Measurements from ENCODE around the gene HAUS1.
"Not testable (repeated sequence)": the region's sequence is repeated elsewhere in the genome, so short reads cannot be mapped to it uniquely, and the experiment has no call there.

Gene HAUS1

DNA sequence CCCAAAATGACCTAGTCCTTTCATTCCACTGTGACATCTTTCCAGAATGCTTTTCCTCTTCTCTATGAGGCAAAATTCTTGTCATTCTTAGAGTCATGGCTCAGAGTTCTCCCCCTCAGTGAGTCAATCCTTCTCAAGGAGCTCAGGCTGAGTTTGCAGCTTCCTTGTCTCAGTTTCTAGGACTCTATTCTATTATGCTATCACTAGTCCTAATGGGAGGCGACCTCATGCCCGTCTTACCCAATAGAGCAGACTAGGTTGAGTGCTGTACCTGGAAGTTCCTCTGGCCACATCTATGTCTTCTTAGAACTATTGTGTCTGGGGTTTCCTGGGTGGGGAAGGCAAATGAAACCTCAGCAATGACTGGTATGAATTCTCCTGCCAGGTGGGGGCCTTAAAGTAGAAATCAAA is 51.5 kb downstream of the HAUS1 start:
- no peaks in the 10 kb centered on the region for H3K27me3 ChIP-seq (ENCODE audit: control insufficient read depth, insufficient read depth, low read length)

DNA sequence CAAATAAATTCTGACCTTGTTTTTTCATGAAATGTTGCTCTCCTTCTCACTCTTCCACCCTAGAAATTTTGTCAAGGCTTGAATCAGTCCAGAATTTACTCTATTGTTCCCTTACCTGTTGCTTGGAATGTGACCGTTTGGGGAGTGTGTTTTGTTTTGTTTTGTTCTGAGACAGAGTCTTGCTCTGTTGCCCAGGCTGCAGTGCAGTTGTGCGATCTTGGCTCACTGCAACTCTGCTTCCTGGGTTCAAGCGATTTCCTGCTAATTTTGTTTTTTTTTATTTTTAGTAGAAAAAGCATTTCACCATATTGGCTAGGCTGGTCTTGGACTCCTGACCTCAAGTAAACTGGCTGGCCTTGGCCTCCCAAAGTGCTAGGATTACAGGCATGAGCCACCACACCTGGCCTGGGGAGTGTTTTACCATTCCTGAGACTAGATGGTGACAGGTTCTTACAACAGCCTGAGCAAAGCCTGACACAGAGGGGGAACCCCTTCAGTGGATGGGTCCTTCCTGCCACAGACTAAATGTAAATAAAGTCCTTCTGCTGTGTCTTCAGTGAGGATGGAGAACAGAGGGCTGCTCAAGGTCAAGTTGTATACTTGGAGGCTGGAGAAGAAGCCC is 52.0 kb downstream of the HAUS1 start:
- peaks cover 8% of the 10 kb centered on the region for H3K4me1 ChIP-seq (ENCODE audit: control insufficient read depth, insufficient read depth, low read length)
- H3K27me3 ChIP-seq (ENCODE audit: control insufficient read depth, insufficient read depth, low read length) = no peaks in the 10 kb centered on the region
- WGBS (ENCODE audit: insufficient coverage, insufficient read length) = no CpG with 5 or more reads among the region's 3 CpGs
- H3K4me3 ChIP-seq (ENCODE audit: low read length) = no peak overlapping the region
- H3K9me3 ChIP-seq (ENCODE audit: control insufficient read depth, insufficient read depth, low read length) = no peaks in the 10 kb centered on the region; the same call in 1 of the 2 replicates
- H3K27ac ChIP-seq (ENCODE audit: low read length) = no peak overlapping the region
- DNase-seq (ENCODE audit: low read depth, low spot score) = no peak
- H3K36me3 ChIP-seq (ENCODE audit: control insufficient read depth, insufficient read depth, low read length) = no peaks in the 10 kb centered on the region

More for the DNA sequence above, 51.5 kb downstream of the HAUS1 start:
- WGBS (ENCODE audit: insufficient coverage, insufficient read length) = no CpG with 5 or more reads among the region's 2 CpGs
- no peak overlapping the region for H3K27ac ChIP-seq (ENCODE audit: low read length)
- no peak overlapping the region for H3K4me3 ChIP-seq (ENCODE audit: low read length)
- H3K36me3 ChIP-seq (ENCODE audit: control insufficient read depth, insufficient read depth, low read length) = no peaks in the 10 kb centered on the region
- no peaks in the 10 kb centered on the region; the same call in 1 of the 2 replicates for H3K9me3 ChIP-seq (ENCODE audit: control insufficient read depth, insufficient read depth, low read length)
- DNase-seq (ENCODE audit: low read depth, low spot score) = no peak
- H3K4me1 ChIP-seq (ENCODE audit: control insufficient read depth, insufficient read depth, low read length) = peaks cover 8% of the 10 kb centered on the region

DNA sequence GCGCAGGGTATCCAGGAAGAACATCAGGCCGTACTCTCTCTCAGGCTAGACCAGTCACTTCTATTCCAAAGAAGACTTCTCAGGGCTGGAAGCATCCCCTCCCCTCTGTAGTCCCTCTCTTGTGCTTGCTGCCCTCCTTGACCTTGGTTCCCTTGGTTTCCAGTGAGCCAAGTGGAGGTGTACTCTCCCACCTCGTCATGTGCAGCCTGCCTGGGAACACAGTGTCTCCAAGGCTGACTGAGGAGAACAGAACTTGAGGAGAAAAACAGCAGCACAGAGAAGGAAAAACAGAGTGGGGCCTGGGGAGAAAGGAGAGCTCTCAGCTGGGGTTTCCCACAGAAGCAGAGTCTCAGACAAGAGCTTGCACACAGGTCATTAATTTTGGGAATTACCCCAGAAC is 52.7 kb downstream of the HAUS1 start:
- no peak for DNase-seq (ENCODE audit: low read depth, low spot score)

DNA sequence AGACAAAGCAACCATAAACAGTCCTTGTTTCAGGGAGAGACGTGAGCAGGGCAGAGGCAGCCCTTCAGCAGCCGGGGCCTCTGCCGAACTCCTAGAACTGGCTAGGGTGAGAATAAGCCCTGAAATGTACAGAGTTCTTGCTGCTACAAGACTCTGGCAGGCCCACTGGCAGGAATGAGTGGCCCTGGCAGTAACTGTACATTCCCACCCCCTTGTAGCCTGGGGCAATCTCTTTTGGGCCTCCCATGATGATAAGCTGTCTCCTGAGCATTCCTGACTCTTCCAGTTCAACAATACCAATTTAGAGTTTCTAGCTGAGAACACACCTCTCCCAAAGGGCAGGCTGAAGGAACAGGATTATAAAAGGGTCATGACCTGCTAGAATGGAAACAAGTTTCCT is 54.3 kb downstream of the HAUS1 start:
- Histone ChIP-seq H3K36me3 (ENCODE audit: control insufficient read depth, insufficient read depth, low read length) (no peaks in the 10 kb centered on the region), H3K27ac (ENCODE audit: low read length) (no peak overlapping the region), H3K9me3 (ENCODE audit: control insufficient read depth, insufficient read depth, low read length) (no peaks in the 10 kb centered on the region; the same call in 1 of the 2 replicates), H3K27me3 (ENCODE audit: control insufficient read depth, insufficient read depth, low read length) (no peaks in the 10 kb centered on the region), H3K4me1 (ENCODE audit: control insufficient read depth, insufficient read depth, low read length) (no peaks in the 10 kb centered on the region), H3K4me3 (ENCODE audit: low read length) (no peak overlapping the region)
- no CpG with 5 or more reads among the region's 3 CpGs for WGBS (ENCODE audit: insufficient coverage, insufficient read length)
- no peak for DNase-seq (ENCODE audit: low read depth, low spot score)

More for the DNA sequence above, 52.7 kb downstream of the HAUS1 start:
- H3K36me3 ChIP-seq (ENCODE audit: control insufficient read depth, insufficient read depth, low read length) = no peaks in the 10 kb centered on the region
- no peak overlapping the region for H3K4me3 ChIP-seq (ENCODE audit: low read length)
- H3K9me3 ChIP-seq (ENCODE audit: control insufficient read depth, insufficient read depth, low read length) = no peaks in the 10 kb centered on the region; the same call in 1 of the 2 replicates
- no peaks in the 10 kb centered on the region for H3K27me3 ChIP-seq (ENCODE audit: control insufficient read depth, insufficient read depth, low read length)
- WGBS (ENCODE audit: insufficient coverage, insufficient read length) = no CpG with 5 or more reads among the region's 3 CpGs
- H3K27ac ChIP-seq (ENCODE audit: low read length) = no peak overlapping the region
- H3K4me1 ChIP-seq (ENCODE audit: control insufficient read depth, insufficient read depth, low read length) = peaks cover 8% of the 10 kb centered on the region

DNA sequence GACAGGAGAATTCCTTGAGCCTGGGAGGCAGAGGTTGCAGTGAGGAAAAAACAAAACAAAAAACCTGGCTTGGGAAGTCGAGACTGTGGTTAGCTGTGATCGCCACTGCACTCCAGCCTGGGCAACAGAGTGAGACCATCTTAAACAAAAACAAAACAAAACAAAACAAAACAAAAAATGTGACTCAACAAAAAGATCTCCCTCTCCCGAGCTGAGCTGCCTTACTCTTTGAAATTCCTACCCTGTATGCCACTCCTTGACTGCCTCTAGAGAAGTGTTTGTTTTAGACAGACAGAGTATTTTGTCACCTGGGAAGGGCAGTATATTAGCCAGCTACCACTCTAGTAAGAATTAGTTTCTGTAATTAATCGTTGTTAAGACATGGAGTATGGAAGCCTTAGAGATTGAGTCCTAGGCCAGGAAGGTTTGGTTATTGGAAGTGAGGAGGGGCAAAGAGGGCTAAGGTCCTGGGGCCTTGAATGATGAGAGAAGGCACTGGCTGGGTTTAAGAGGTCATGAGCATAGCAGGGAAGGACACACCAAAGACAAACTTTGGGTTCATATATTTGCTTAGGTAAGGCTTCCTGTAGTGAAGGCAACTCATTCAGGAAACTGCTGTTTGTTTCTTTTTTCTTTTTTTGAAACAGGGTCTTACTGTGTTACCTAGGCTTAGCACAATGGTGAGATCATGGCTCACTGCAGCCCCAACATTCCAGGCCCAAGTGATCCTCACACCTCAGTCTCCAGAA is 56.0 kb downstream of the HAUS1 start:
- Histone ChIP-seq H3K4me1 (ENCODE audit: control insufficient read depth, insufficient read depth, low read length) (no peaks in the 10 kb centered on the region), H3K27ac (ENCODE audit: low read length) (no peak overlapping the region), H3K27me3 (ENCODE audit: control insufficient read depth, insufficient read depth, low read length) (no peaks in the 10 kb centered on the region), H3K4me3 (ENCODE audit: low read length) (no peak overlapping the region), H3K9me3 (ENCODE audit: control insufficient read depth, insufficient read depth, low read length) (no peaks in the 10 kb centered on the region; the same call in 1 of the 2 replicates), H3K36me3 (ENCODE audit: control insufficient read depth, insufficient read depth, low read length) (no peaks in the 10 kb centered on the region)
- WGBS (ENCODE audit: insufficient coverage, insufficient read length) = no CpG with 5 or more reads among the region's 4 CpGs
- no peak for DNase-seq (ENCODE audit: low read depth, low spot score)

DNA sequence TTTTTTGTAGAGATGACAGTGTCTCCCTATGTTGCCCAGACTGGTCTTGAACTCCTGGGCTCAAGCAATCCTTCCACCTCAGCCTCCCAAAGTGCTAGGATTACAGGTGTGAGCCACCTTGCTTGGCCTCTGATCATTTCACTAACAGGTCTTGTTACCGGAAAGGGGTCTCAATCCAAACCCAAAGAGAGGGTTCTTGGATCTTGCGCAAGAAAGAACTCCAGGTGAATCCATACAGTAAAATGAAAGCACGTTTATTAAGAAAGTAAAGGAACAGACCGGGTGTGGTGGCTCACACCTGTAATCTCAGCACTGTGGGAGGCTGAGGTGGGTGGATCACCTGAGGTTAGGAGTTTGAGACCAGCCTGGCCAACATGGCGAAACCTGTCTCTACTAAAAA is 56.7 kb downstream of the HAUS1 start:
- not testable (repeated sequence) for H3K4me1 ChIP-seq (ENCODE audit: control insufficient read depth, insufficient read depth, low read length); DNase-seq (ENCODE audit: low read depth, low spot score); H3K27me3 ChIP-seq (ENCODE audit: control insufficient read depth, insufficient read depth, low read length); H3K36me3 ChIP-seq (ENCODE audit: control insufficient read depth, insufficient read depth, low read length); H3K27ac ChIP-seq (ENCODE audit: low read length); H3K9me3 ChIP-seq (ENCODE audit: control insufficient read depth, insufficient read depth, low read length); H3K4me3 ChIP-seq (ENCODE audit: low read length)
- no CpG with 5 or more reads among the region's 5 CpGs for WGBS (ENCODE audit: insufficient coverage, insufficient read length)

DNA sequence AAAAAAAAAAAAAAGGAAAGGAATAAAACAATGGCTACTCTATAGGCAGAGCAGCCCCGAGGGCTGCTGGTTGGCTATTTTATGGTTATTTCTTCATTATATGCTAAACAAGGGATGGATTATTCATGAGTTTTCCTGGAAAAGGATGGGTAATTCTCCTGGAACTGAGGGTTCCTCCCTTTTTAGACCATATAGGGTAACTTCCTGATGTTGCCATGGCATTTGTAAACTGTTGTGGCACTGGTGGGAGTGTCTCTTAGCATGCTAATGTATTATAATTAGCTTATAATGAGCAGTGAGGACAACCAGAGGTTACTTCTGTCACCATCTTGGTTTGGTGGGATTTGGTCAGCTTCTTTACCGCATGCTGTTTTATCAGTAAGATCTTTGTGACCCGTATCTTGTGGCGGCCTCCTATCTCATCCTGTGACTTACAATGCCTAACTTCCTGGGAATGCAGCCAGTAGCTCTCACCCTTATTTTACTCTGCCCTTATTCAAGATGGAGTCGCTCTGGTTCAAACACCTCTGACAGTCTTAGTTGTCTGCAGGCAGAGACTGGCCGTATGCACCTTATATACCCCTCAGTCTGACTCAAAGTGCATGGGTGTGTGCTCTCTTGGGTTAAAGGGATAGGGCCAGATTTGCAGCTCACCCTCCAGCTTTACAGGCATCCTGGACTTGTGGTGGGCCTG is 57.7 kb downstream of the HAUS1 start:
- Histone ChIP-seq H3K9me3 (ENCODE audit: control insufficient read depth, insufficient read depth, low read length) (no peaks in the 10 kb centered on the region; the same call in 1 of the 2 replicates), H3K4me3 (ENCODE audit: low read length) (no peak overlapping the region), H3K36me3 (ENCODE audit: control insufficient read depth, insufficient read depth, low read length) (no peaks in the 10 kb centered on the region), H3K4me1 (ENCODE audit: control insufficient read depth, insufficient read depth, low read length) (no peaks in the 10 kb centered on the region), H3K27ac (ENCODE audit: low read length) (no peak overlapping the region), H3K27me3 (ENCODE audit: control insufficient read depth, insufficient read depth, low read length) (no peaks in the 10 kb centered on the region)
- WGBS (ENCODE audit: insufficient coverage, insufficient read length) = no CpG with 5 or more reads among the region's 6 CpGs
- no peak for DNase-seq (ENCODE audit: low read depth, low spot score)

DNA sequence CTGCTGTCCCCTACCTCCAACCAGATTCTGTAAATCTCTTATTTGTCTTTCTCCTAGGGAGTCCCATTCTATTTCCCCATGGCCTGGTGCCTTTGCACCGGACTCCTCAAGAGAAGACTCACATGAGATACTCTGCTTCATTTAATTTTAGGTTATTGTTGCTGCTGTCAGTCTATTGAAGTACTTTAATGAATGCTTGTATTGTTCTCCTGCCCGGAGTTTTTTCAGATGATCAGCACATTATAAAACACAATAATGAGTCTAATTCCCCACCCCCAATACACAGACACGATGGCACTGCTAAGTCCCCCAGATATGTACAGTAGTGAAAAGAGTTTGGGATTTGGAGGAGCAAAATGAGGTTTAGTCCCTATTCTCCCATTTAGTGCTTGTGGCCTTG is 58.9 kb downstream of the HAUS1 start:
- H3K4me3 ChIP-seq (ENCODE audit: low read length) = no peak overlapping the region
- 0 out of 2 replicates have a peak, but pooled peaks cover 3% of the 10 kb centered on the region for H3K4me1 ChIP-seq (ENCODE audit: control insufficient read depth, insufficient read depth, low read length)
- H3K36me3 ChIP-seq (ENCODE audit: control insufficient read depth, insufficient read depth, low read length) = no peaks in the 10 kb centered on the region
- H3K27me3 ChIP-seq (ENCODE audit: control insufficient read depth, insufficient read depth, low read length) = no peaks in the 10 kb centered on the region
- no CpG with 5 or more reads among the region's 3 CpGs for WGBS (ENCODE audit: insufficient coverage, insufficient read length)
- no peak overlapping the region for H3K27ac ChIP-seq (ENCODE audit: low read length)
- no peaks in the 10 kb centered on the region; the same call in 1 of the 2 replicates for H3K9me3 ChIP-seq (ENCODE audit: control insufficient read depth, insufficient read depth, low read length)
- no peak for DNase-seq (ENCODE audit: low read depth, low spot score)

DNA sequence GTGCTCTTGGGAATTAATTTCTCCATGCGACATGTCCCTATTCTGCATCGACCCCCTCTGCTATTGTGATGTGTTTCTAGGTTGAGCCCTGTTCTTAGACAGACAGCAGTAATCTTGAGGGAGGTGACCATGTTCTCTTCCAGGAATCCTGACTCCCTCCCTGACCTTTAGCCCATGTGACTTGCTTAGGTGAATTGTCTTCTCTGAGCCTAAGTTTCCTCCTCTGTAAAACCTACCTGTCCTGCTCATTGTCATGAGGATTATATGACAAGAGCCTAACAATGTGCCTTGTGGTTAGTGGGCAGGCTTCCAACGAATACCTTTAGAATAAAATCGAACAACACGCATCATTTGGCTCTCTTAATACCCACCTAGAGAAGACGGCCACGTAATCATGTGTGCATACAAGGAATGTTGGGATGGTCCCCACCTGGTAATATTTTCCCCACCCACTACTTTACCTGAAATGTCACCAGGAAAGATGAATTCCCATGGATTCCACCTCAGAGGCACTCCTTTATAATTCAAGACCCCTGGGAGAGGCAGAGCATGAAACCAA is 59.8 kb downstream of the HAUS1 start:
- H3K36me3 ChIP-seq (ENCODE audit: control insufficient read depth, insufficient read depth, low read length) = no peaks in the 10 kb centered on the region
- H3K4me3 ChIP-seq (ENCODE audit: low read length) = no peak overlapping the region
- H3K4me1 ChIP-seq (ENCODE audit: control insufficient read depth, insufficient read depth, low read length) = 0 out of 2 replicates have a peak, but pooled peaks cover 3% of the 10 kb centered on the region
- DNase-seq (ENCODE audit: low read depth, low spot score) = no peak
- WGBS (ENCODE audit: insufficient coverage, insufficient read length) = no CpG with 5 or more reads among the region's 7 CpGs
- no peaks in the 10 kb centered on the region; the same call in 1 of the 2 replicates for H3K9me3 ChIP-seq (ENCODE audit: control insufficient read depth, insufficient read depth, low read length)
- H3K27me3 ChIP-seq (ENCODE audit: control insufficient read depth, insufficient read depth, low read length) = no peaks in the 10 kb centered on the region
- H3K27ac ChIP-seq (ENCODE audit: low read length) = no peak overlapping the region

DNA sequence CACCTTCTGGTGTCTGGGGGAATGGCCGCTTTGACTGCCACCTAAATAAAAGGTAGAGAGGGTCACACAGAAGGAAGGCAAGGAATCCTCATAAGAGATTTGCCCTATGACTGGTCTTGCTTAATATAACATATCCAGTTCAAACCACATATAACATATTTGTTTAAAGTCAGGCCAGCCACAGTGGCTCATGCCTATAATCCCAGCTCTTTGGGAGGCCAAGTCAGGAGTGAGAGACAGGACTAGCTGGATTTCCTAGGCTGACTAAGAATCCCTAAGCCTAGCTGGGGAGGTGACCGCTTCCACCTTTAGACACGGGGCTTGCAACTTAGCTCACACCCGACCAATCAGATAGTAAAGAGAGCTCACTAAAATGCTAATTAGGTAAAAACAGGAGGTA is 60.3 kb downstream of the HAUS1 start:
- not testable (repeated sequence) for DNase-seq (ENCODE audit: low read depth, low spot score); H3K4me3 ChIP-seq (ENCODE audit: low read length); H3K27ac ChIP-seq (ENCODE audit: low read length); H3K27me3 ChIP-seq (ENCODE audit: control insufficient read depth, insufficient read depth, low read length); H3K36me3 ChIP-seq (ENCODE audit: control insufficient read depth, insufficient read depth, low read length); H3K9me3 ChIP-seq (ENCODE audit: control insufficient read depth, insufficient read depth, low read length); H3K4me1 ChIP-seq (ENCODE audit: control insufficient read depth, insufficient read depth, low read length)
- WGBS (ENCODE audit: insufficient coverage, insufficient read length) = no CpG with 5 or more reads among the region's 4 CpGs
